Spleen (tissue), 11 donors: Measurements from ENCODE around the gene MISP. TPM values are rescaled to one million over a fixed set of nuclear protein-coding genes. Genes with fewer than 3 reads are reported as not detected.
A peak's percentile ranks its signal among the peaks of the same experiment; 100 is the strongest.

Experiments used
- DNase-seq: peaks from one replicate; pipeline ENCODE4 v3.0.0-alpha.2; 2020
- H3K27ac ChIP-seq, 8 donors: fragments of 200-600 bp; sonication (generic) in 7 of 8; 1 replicate in 4 of 8; 2 replicates in 4 of 8; pipeline versions ENCODE4 v1.5.0 to v1.8.0; 2016 to 2021; ENCODE audit warnings: inconsistent platforms in 4 of 8, mild to moderate bottlenecking in 4 of 8, moderate library complexity in 1 of 8
- H3K27me3 ChIP-seq, 7 donors: fragments of 200-600 bp; sonication (generic) in 6 of 7; replicated peaks in 1 of 7; 1 replicate in 4 of 7; 2 replicates in 3 of 7; pipeline versions ENCODE4 v1.5.0 to v1.8.0; 2016 to 2021; ENCODE audit warnings: inconsistent platforms in 3 of 7, mild to moderate bottlenecking in 1 of 7
- H3K36me3 ChIP-seq, 6 donors: fragments of 200-600 bp; sonication (generic) in 5 of 6; 1 replicate in 4 of 6; 2 replicates in 2 of 6; pipeline versions ENCODE4 v1.5.0 to v1.8.0; 2016 to 2021; ENCODE audit warnings: inconsistent platforms in 2 of 6
- H3K4me1 ChIP-seq, 6 donors: fragments of 200-600 bp; sonication (generic) in 5 of 6; 1 replicate in 3 of 6; 2 replicates in 3 of 6; pipeline versions ENCODE4 v1.5.0 to v1.8.0; 2016 to 2021; ENCODE audit warnings: inconsistent platforms in 3 of 6
- H3K4me3 ChIP-seq, 8 donors: fragments of 200-600 bp; sonication (generic) in 7 of 8; 1 replicate in 4 of 8; 2 replicates in 4 of 8; pipeline versions ENCODE4 v1.5.0 to v1.8.0; 2016 to 2021; ENCODE audit warnings: inconsistent platforms in 4 of 8, mild to moderate bottlenecking in 4 of 8, moderate library complexity in 2 of 8
- H3K9me3 ChIP-seq, 8 donors: fragments of 200-600 bp; sonication (generic) in 7 of 8; 1 replicate in 4 of 8; 2 replicates in 4 of 8; pipeline versions ENCODE4 v1.5.0 to v1.8.0; 2016 to 2021; ENCODE audit warnings: inconsistent platforms in 4 of 8
- CTCF ChIP-seq, 11 experiments: fragments of 200-600 bp in 7 of 11; fragments of 450-650 bp in 4 of 11; sonication (generic) in 4 of 11; IDR thresholded peaks in 8 of 11; conservative IDR thresholded peaks in 3 of 11; 1 replicate in 7 of 11; 2 replicates in 4 of 11; pipeline versions ENCODE4 v1.4.0 to v1.8.0; 2016 to 2021; ENCODE audit warnings: antibody characterized with exemption in 11 of 11, inconsistent platforms in 4 of 11, mild to moderate bottlenecking in 1 of 11
- POLR2A ChIP-seq, 3 donors: fragments of 450-650 bp; IDR thresholded peaks; one replicate each; pipeline ENCODE4 v1.5.1; 2017; ENCODE audit warnings: antibody characterized with exemption in 3 of 3, mild to moderate bottlenecking in 1 of 3
- POLR2AphosphoS5 ChIP-seq, 3 donors: sonication (generic); formaldehyde crosslinking; IDR thresholded peaks; one replicate each; pipeline ENCODE4 v1.5.1; 2017; ENCODE audit warnings: antibody characterized with exemption in 3 of 3
- WGBS, 5 donors: extraction: QIAGEN DNeasy Blood & Tissue Kit in 3 of 5; methylation state at CpG; one replicate each; pipeline versions ENCODE4 v1.1.5 to v1.1.7; 2013 to 2018; 5-methylcytosine and 5-hydroxymethylcytosine counted together
- intact Hi-C: fragments of 100-400 bp; cut with DNase I; formaldehyde crosslinking; loops from one replicate; pipeline ENCODE4 v1.15.0; 2023; ENCODE audit warnings: low total_unique reads
- polyA plus RNA-seq, 3 donors: library from polyadenylated mRNA; stranded (reverse); fragments of 200-250 nt; gene quantifications; one replicate each; pipeline ENCODE4 v1.2.1, GENCODE V29; 2013
- total RNA-seq, 7 donors: library from RNA; depleted of rRNA in 3 of 7; stranded (reverse); fragments of >200 nt in 3 of 7; fragmentation: NEBNext Ultra II Directional in 4 of 7; extraction: Animal tissue kit (Norgen Biotek cat#: 25700) in 4 of 7; gene quantifications; one replicate each; pipeline versions ENCODE4 v1.1.0 to v1.2.1, GENCODE V29; 2016 to 2021
- donor health status: healthy with polysubstance abuse.
- donor health status: DM: no; HTN: no; CAD: no; lungs with moderate emphysema.
- donor health status: DM: no; HTN: no; CAD: no.
- donor health status: Bipolar disorder and iron deficiency.
- donor health status: healthy.
- donor health status: DM: no; HTN: no; CAD: no.
- donor health status: DM: yes; HTN: yes; CAD: no.

MISP gene
- total and polyA plus RNA-seq, 10 donors: 0.13 TPM; not detected in 9

GRCh38 chr19:715347-715746 lies 35.6 kb upstream of the MISP start:
- no peak for TF ChIP-seq POLR2A (IDR thresholded peaks at IDR 0.05)
- TF ChIP-seq POLR2AphosphoS5 (IDR thresholded peaks at IDR 0.05): no peak
- intact Hi-C loops: no loop called here
- WGBS, 5 donors: 92 to 96% (median 93%) methylated on average over 3 of the region's 3 CpGs
- Histone ChIP-seq H3K4me3 (no peak overlapping the region), H3K9me3 (peaks cover 0 to 10% (median 8%) of the 10 kb centered on the region in 8 donors), H3K27ac (no peak overlapping the region), H3K4me1 (peaks cover 0 to 35% (median 23%) of the 10 kb centered on the region in 6 donors), H3K27me3 (peaks cover 0 to 38% (median 19%) of the 10 kb centered on the region in 7 donors), H3K36me3 (peaks cover 0 to 6% (median 0%) of the 10 kb centered on the region in 6 donors)
- DNase-seq: no peak

DNA sequence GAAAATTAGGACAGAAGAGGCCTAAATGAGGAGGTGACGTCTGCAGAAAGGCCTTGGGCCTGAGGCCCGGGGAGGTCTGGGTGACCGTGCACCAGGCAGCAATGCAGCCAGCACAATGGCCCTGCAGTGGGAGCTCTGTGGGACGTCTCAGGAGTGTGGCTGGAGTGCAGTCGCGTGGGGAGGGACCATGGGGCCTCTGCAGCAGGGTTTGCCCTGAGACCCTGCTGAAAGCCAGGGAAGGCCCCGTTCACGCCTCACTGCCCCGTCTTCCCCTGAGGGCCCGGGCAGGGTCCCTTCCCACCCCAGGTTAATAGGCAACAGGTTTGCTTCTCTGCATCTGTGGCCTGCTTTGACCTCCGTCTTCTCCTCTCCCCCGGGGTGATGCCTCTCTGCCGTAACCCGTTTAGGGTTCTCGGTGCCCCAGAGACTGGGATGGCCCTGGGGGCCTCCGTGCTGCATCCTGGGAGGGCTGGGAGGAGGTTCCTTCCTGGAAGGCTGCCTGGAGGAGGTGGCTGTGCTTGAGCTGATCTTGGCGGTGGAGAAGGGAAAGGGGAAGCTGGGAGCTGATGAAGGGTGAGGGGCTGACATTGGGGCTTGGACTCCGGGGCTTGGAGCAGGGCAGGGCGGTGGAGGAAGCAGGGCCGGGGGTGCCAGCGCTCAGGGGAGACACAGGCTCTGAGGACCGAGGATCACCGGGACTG lies 32.5 kb upstream of the MISP start:
- no peak for DNase-seq
- Histone ChIP-seq H3K27me3 (peaks cover 0 to 55% (median 18%) of the 10 kb centered on the region in 7 donors), H3K36me3 (peaks cover 0 to 6% (median 0%) of the 10 kb centered on the region in 6 donors), H3K4me3 (peak overlapping the region in 1 of 8 donors; percentile 46), H3K9me3 (peaks cover 0 to 10% (median 8%) of the 10 kb centered on the region in 8 donors), H3K4me1 (peaks cover 8 to 53% (median 38%) of the 10 kb centered on the region in 6 donors), H3K27ac (peak overlapping the region in 6 of 8 donors; percentile 51 to 81 (median 72))
- intact Hi-C loops: no loop called here
- 42 to 66% (median 56%) methylated on average over 20 to 23 of the region's 23 CpGs for WGBS, 5 donors
- no peak for TF ChIP-seq POLR2A (IDR thresholded peaks at IDR 0.05)
- TF ChIP-seq POLR2AphosphoS5 (IDR thresholded peaks at IDR 0.05): no peak
- TF ChIP-seq CTCF (IDR thresholded peaks at IDR 0.05 in 8 of 11, conservative IDR thresholded peaks at IDR 0.05 in 3 of 11): no peak

GRCh38 chr19:718991-719512 lies 31.9 kb upstream of the MISP start:
- Histone ChIP-seq H3K4me1 (peaks cover 8 to 59% (median 38%) of the 10 kb centered on the region in 6 donors), H3K27ac (peak overlapping the region in 6 of 8 donors; percentile 51 to 81 (median 72)), H3K36me3 (peaks cover 0 to 6% (median 0%) of the 10 kb centered on the region in 6 donors), H3K9me3 (peaks cover 0 to 10% (median 8%) of the 10 kb centered on the region in 8 donors), H3K4me3 (peak overlapping the region in 5 of 8 donors; percentile 0 to 46 (median 13)), H3K27me3 (peaks cover 0 to 55% (median 18%) of the 10 kb centered on the region in 7 donors)
- TF ChIP-seq POLR2AphosphoS5 (IDR thresholded peaks at IDR 0.05): peak; percentile 29 to 71 (median 65)
- TF ChIP-seq CTCF (IDR thresholded peaks at IDR 0.05 in 8 of 11, conservative IDR thresholded peaks at IDR 0.05 in 3 of 11): no peak
- DNase-seq: no peak
- WGBS, 5 donors: 25 to 60% (median 25%) methylated on average over 10 to 54 of the region's 54 CpGs
- intact Hi-C loops: no loop called here

DNA sequence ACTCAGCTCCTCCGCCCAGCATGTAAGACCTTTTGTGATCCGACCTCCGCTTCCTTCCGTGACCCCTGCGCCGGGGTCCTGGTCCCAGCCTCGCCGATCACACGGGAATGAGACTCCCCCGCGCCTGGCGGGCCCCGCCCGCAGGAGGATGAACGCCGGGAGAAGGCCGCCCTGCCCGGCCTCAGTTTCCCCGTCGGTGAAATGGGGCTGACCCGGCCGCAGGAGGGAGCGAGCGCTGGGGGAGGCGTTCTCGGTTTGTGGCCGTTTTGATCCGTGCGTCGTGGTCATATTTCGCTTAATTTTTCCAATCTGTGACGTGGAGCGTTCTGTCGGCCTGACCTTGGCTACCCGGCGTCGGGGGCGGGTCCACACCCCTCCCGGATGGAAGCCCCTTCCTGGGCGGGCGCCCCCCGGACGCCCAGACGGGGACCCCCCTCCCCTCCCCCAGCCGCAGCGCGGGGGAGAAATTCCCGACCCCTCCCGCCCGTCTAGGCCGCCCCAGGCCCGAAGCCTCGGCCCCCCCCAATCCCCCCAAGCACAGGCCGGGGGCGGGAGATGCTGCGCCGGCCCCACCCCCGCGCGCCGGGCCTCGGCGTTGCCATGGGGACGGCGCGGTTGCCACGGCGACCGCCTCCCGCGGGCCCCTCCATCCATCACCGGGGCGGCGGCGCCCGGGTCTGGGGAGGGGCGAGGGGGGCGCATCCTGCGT lies 31.1 kb upstream of the MISP start:
- Histone ChIP-seq H3K27ac (peak overlapping the region in 6 of 8 donors; percentile 51 to 81 (median 72)), H3K4me1 (peaks cover 8 to 59% (median 38%) of the 10 kb centered on the region in 6 donors), H3K36me3 (peaks cover 0 to 6% (median 0%) of the 10 kb centered on the region in 6 donors), H3K4me3 (peak overlapping the region in 6 of 8 donors; percentile 0 to 46 (median 14)), H3K9me3 (peaks cover 0 to 10% (median 8%) of the 10 kb centered on the region in 8 donors), H3K27me3 (peaks cover 0 to 55% (median 18%) of the 10 kb centered on the region in 7 donors)
- DNase-seq: no peak
- WGBS, 5 donors: 11 to 18% (median 13%) methylated on average over 33 to 79 of the region's 79 CpGs
- TF ChIP-seq POLR2A (IDR thresholded peaks at IDR 0.05) (no peak), CTCF (IDR thresholded peaks at IDR 0.05 in 8 of 11, conservative IDR thresholded peaks at IDR 0.05 in 3 of 11) (no peak), POLR2AphosphoS5 (IDR thresholded peaks at IDR 0.05) (no peak)
- intact Hi-C loops: no loop called here
